ENCODE measurements around the gene CRY2.
A peak's percentile ranks its signal among the peaks of the same experiment; 100 is the strongest.

CRY2 gene

DNA sequence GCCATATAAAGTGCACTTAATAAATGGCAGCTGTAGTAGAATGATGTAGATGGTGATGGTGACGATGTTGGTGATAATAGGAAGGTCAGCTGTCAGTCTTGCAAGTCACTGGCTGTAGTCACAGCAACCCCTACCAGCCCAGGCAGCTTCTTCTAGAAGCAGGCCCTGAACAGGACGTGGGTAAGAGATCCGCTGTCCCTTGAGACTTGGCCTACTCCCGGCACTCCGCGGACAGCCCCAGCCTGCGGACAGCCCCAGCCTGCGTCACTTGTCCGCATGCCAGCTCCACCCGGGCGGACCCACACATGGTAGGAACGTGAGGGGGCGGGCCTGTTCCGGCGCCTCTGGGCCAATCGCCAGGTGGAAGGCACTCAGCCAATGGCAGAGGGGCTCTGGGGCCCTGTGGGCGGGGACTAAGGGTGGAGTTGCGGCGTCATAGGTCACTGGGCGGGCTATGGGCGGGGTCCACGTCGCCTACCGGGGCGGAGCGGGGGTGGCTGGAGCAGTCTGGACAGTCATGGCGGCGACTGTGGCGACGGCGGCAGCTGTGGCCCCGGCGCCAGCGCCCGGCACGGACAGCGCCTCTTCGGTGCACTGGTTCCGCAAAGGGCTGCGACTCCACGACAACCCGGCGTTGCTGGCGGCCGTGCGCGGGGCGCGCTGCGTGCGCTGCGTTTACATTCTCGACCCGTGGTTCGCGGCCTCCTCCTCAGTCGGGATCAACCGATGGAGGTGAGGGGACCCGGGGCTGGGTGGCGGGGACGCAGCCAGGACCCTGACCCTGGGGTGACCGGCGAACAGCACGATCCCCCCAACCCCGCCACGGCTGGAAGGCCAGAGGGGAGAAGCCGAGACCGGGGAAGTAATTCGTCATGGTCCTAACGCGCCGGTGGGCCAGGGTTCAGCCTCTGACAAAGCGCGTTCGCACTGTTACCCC lies at the start of gene CRY2:
TSS of gene CRY2 (plus strand) at position 502 of the 937 bp plus-strand sequence. CDS start at position 518, 16 bp downstream.
- Mint-ChIP-seq H3K36me3 (ENCODE audit: low read depth) (no peaks in the 10 kb centered on the region), H3K4me1 (ENCODE audit: low read depth) (peaks cover 39% of the 10 kb centered on the region), H3K27me3 (ENCODE audit: low read depth) (peaks cover 8% of the 10 kb centered on the region), H3K4me3 (peak within 1 kb of the TSS; percentile 87), H3K9me3 (no peaks in the 10 kb centered on the region), H3K27ac (peak within 1 kb of the TSS; percentile 91)
- peak; percentile 98 for DNase-seq (ENCODE audit: low spot score)

DNA sequence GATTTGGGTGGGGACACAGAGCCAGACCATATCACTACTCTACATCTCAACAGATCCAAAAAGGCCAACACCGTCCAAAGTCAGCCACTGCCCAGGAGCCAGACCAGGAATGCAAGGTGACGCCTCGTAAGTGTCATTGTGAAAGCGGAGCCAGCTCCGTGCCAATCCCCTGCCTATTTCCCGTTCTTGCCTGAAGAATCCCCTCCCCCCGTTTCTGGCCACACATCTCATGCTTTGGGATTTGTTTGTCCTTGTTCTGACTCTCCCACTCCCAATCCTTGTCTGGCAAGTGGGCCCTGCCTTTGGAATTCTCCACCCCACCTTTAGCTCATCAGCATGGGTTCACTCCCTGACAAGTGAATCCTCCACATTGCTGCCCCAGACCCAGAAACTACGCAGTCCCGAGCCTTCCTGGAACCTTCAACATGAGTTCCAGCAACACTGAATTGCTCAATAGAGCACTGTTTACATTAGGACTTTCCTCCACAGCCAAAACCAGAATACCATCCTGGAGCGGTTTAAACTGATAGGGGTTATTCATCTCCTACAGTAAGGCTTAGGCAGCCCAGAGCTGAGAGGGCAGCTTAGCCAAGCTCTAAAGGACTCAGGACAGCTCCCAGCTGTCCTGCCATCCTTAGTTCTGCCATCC lies 48.4 kb upstream of the CRY2 start:
- Mint-ChIP-seq H3K27me3 (ENCODE audit: low read depth) (no peaks in the 10 kb centered on the region), H3K9me3 (no peaks in the 10 kb centered on the region), H3K36me3 (ENCODE audit: low read depth) (no peaks in the 10 kb centered on the region), H3K4me1 (ENCODE audit: low read depth) (peaks cover 4% of the 10 kb centered on the region), H3K27ac (no peak overlapping the region), H3K4me3 (no peak overlapping the region)
- DNase-seq (ENCODE audit: low spot score): no peak

DNA sequence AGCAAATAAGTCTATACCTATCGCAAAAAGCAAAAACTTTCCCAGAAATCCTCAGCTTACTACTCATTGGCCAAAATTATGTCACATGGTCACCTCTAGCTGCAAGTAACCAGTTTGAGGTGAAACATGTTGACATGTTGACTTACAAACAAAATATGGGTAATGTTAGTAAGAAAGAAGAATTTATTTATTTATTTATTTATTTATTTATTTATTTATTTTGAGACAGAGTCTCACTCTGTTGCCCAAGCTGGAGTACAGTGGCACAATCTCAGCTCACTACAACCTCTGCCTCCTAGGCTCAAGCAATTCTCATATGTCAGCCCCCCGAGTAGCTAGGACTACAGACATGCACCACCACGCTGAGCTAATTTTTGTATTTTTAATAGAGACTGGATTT lies 47.7 kb upstream of the CRY2 start:
- Mint-ChIP-seq H3K27me3 (ENCODE audit: low read depth) (no peaks in the 10 kb centered on the region), H3K27ac (no peak overlapping the region), H3K36me3 (ENCODE audit: low read depth) (no peaks in the 10 kb centered on the region), H3K9me3 (no peaks in the 10 kb centered on the region), H3K4me3 (no peak overlapping the region), H3K4me1 (ENCODE audit: low read depth) (peaks cover 4% of the 10 kb centered on the region)
- DNase-seq (ENCODE audit: low spot score): no peak

DNA sequence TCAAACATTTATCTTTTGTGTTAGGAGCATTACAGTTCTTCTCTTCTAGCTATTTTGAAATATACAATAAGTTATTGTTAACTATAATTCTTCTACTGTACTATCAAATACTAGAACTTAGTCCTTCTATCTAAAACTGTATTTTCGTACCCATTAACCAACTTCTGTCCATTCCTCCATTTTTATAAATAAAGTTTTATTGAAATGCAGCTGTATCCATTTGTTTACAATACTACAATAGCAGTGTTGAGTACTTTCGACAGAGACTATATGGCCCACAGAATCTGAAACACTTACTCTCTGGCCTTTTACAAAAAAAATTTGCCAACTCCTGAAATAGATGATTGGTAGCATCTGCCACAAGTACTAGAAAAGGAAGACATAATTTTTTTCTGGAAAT lies 47.0 kb upstream of the CRY2 start:
- no peak overlapping the region for H3K27ac Mint-ChIP-seq
- H3K27me3 Mint-ChIP-seq (ENCODE audit: low read depth): no peaks in the 10 kb centered on the region
- H3K36me3 Mint-ChIP-seq (ENCODE audit: low read depth): no peaks in the 10 kb centered on the region
- no peaks in the 10 kb centered on the region for H3K9me3 Mint-ChIP-seq
- DNase-seq (ENCODE audit: low spot score): no peak
- H3K4me1 Mint-ChIP-seq (ENCODE audit: low read depth): peaks cover 4% of the 10 kb centered on the region
- H3K4me3 Mint-ChIP-seq: no peak overlapping the region

DNA sequence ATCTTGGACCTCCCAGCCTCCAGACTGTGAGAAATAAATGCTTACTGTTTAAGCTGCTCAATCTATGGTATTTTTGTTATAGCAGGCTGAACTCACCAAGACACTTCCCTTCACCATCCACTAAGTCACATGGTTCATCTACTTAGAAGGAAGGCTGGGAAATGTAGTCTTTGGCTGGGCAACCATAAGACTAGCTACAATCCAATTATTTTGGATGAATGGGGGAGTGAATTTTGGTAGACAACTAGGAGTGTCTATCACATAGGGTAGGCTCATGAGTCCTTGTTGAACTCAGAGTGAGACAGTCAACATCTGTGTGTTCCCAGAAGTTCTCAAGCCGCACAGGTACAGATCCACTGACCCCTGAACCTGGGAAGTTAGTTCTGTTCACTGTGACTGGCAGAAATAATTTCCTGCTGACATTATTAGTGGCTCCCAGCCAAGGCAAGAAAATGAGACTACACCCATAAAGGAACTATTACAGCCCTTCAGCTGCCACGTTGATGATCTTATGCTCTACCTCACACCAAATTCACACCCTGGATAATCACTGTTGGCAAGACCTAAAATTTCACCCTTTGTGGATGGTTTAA lies 45.5 kb upstream of the CRY2 start:
- Mint-ChIP-seq H3K36me3 (ENCODE audit: low read depth) (peaks cover 6% of the 10 kb centered on the region), H3K9me3 (no peaks in the 10 kb centered on the region), H3K4me1 (ENCODE audit: low read depth) (peaks cover 13% of the 10 kb centered on the region), H3K4me3 (no peak overlapping the region), H3K27me3 (ENCODE audit: low read depth) (no peaks in the 10 kb centered on the region), H3K27ac (no peak overlapping the region)
- no peak for DNase-seq (ENCODE audit: low spot score)

DNA sequence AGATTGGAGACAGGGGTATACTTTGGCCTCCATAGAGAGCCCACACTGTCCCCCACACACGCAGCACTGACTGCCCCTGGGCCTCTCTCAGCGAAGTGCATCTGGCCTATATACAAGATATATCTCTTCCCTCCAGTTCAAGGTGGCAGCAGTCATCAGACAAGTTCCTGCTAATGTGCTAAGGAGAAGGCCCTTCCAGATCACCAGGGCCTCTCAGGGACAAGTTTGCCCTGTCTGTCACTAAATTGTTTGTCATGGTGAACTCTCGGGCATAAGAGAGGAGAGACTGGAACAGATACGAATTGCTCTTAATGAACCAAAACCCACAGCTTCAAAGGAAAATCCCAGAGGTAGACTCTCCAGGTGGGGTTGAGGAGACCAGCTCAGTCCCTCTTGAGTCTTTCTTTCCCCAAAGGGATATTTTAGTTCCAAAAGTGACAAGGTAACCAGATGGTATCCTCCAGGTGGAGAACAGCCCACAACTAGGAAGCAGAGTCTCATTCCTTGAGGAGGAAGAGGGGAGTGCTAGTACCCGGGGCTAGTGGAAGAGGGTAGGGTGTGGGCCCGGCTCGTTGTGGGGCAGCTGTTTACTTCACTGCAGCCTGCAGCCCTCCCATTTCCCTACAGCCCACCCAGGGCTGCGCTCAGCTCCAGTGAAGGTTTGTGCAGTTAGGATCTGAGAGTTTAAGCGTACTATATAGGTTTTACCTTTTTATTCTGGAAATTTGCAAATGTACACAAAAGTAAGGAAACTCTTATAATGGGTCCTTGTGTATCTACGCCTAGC lies 44.6 kb upstream of the CRY2 start:
- Mint-ChIP-seq H3K27me3 (ENCODE audit: low read depth) (no peaks in the 10 kb centered on the region), H3K4me3 (no peak overlapping the region), H3K4me1 (ENCODE audit: low read depth) (peaks cover 22% of the 10 kb centered on the region), H3K36me3 (ENCODE audit: low read depth) (peaks cover 10% of the 10 kb centered on the region), H3K27ac (no peak overlapping the region), H3K9me3 (no peaks in the 10 kb centered on the region)
- no peak for DNase-seq (ENCODE audit: low spot score)

DNA sequence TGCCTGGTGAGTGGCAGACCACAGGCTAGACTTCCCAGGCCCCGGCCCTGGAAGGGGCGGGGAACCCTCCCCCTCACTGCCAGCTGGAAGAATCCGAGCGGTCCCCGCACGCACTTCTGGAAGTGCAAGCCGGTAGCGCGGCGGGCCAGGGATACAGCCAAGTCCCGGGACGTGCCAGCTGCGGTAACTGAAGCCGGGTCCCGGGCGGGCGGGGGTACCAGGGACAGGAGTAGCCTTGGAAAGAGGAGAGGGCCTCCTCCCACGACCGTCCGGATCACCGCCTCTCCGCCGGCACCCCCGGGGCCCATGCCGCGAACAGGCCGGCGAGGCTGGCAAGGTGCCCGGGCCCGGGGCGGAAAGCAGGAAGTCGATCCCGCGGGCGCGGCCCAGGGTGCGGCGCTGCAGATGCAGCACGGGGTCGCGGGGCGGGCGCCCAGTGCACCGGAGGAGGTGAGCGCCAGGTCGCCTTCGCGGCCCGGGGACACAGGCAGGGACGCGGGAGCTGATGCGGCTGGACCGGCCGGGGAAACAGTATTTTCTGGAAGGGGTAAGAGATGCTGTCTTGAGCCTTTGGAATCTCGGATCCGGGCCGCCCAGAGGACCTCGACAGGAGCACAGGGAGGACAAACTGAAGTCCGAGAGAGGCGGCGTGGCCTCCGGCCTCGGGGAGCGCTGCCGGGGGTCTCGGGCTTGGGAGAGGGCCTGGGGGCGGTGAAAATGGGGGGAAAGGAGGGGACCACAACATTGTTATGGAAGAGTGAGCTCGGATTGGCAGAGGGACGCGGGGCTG lies 43.1 kb upstream of the CRY2 start:
- Mint-ChIP-seq H3K36me3 (ENCODE audit: low read depth) (peaks cover 18% of the 10 kb centered on the region), H3K27me3 (ENCODE audit: low read depth) (no peaks in the 10 kb centered on the region), H3K27ac (peak overlapping the region; percentile 89), H3K9me3 (no peaks in the 10 kb centered on the region), H3K4me3 (peak overlapping the region; percentile 94), H3K4me1 (ENCODE audit: low read depth) (peaks cover 28% of the 10 kb centered on the region)
- DNase-seq (ENCODE audit: low spot score): peak; percentile 55

DNA sequence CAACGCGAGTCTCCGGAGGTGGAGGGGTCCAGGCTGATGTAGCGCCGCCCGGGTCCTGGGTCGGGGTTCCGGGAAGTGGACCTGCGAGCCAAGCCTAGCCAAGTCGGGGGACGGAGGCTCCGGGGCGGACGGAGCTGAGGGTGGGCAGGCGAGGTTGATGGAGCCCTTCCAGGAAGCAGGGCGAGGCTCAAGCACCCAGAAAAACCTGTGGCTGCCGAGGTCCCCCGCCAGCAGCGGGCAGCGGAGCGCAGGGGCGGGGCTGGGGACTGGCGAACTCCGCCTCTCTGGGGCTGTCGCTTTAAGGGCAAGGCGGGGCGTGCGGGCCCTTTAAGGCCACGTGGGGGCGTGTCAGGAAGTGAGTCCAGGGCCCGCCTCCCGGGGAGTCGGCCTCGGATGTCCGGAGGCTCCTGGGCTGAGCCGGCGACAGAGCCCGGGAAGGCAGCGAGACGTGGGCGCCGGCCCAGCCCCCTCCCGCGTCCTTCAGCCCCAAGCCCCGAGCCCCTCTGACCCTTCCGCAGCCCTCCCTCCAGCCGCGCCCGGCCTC lies 42.4 kb upstream of the CRY2 start, which contains the start of gene SLC35C1:
TSS of gene SLC35C1 (plus strand) at position 389 of the 544 bp plus-strand sequence. CDS start 653 bp downstream, outside the sequence.
- Mint-ChIP-seq H3K9me3 (no peaks in the 10 kb centered on the region), H3K4me3 (peak within 1 kb of the TSS; percentile 94), H3K27me3 (ENCODE audit: low read depth) (no peaks in the 10 kb centered on the region), H3K27ac (peak within 1 kb of the TSS; percentile 89), H3K4me1 (ENCODE audit: low read depth) (peaks cover 34% of the 10 kb centered on the region), H3K36me3 (ENCODE audit: low read depth) (peaks cover 24% of the 10 kb centered on the region)
- peak; percentile 95 for DNase-seq (ENCODE audit: low spot score)

DNA sequence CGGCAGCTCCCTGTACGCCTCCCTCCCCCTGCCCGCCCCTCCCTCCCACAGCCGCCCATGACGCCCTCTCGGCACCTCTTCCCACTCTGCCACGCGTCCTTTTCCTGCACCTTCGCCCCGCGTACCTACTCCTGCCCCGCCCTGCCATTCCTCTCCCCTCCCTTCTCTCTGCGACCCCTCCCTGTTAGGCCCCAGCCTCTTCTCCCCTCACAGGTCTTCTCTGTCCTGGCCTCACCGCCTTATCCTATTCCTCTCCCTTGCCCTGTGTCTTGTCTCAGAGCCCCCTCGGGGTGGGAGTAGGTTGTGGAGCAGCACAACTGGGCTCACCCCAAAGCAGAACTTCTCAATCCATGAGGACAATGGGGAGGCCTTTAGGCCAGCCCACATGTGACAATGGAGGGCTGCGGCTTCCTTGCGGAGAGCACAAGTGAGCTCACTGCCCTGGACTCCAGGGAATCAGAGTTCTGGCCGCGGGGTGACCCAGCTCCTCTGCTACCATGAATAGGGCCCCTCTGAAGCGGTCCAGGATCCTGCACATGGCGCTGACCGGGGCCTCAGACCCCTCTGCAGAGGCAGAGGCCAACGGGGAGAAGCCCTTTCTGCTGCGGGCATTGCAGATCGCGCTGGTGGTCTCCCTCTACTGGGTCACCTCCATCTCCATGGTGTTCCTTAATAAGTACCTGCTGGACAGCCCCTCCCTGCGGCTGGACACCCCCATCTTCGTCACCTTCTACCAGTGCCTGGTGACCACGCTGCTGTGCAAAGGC lies 41.8 kb upstream of the CRY2 start:
- H3K27ac Mint-ChIP-seq: peak overlapping the region; percentile 84
- peak overlapping the region; percentile 94 for H3K4me3 Mint-ChIP-seq
- no peaks in the 10 kb centered on the region for H3K9me3 Mint-ChIP-seq
- H3K27me3 Mint-ChIP-seq (ENCODE audit: low read depth): no peaks in the 10 kb centered on the region
- peaks cover 28% of the 10 kb centered on the region for H3K36me3 Mint-ChIP-seq (ENCODE audit: low read depth)
- H3K4me1 Mint-ChIP-seq (ENCODE audit: low read depth): peaks cover 39% of the 10 kb centered on the region
- DNase-seq (ENCODE audit: low spot score): peak; percentile 12

DNA sequence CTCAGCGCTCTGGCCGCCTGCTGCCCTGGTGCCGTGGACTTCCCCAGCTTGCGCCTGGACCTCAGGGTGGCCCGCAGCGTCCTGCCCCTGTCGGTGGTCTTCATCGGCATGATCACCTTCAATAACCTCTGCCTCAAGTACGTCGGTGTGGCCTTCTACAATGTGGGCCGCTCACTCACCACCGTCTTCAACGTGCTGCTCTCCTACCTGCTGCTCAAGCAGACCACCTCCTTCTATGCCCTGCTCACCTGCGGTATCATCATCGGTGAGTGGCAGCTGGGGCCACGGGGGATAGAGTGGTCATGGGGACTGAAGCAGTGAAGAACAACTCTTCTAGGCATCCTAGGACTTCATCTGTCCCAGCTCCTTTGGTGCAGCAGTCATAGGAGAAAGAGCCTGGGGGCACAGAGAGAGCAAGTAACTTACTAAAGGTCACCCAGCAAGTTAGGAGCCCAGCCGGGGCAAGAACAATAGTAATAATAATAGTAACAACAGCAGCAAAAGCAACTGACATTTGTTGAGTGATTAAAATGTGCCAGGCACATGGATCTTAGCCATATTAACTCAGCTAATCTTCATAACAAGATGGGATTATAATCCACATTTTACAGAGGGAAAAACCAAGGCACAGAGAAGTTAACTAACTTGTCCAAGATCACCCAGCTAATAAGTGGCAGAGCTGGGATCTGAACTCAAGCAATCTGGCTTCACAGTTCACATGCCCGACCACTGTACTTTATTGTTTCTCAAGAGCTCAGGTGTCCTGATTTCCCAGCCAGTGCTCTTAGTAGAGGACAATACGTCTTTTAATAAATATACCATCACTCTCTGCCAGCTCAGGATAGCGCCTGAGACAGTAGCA lies 41.0 kb upstream of the CRY2 start:
- no peaks in the 10 kb centered on the region for H3K9me3 Mint-ChIP-seq
- H3K27me3 Mint-ChIP-seq (ENCODE audit: low read depth): no peaks in the 10 kb centered on the region
- H3K4me3 Mint-ChIP-seq: peak overlapping the region; percentile 94
- H3K27ac Mint-ChIP-seq: peak overlapping the region; percentile 82
- no peak for DNase-seq (ENCODE audit: low spot score)
- H3K36me3 Mint-ChIP-seq (ENCODE audit: low read depth): peaks cover 33% of the 10 kb centered on the region
- peaks cover 39% of the 10 kb centered on the region for H3K4me1 Mint-ChIP-seq (ENCODE audit: low read depth)

DNA sequence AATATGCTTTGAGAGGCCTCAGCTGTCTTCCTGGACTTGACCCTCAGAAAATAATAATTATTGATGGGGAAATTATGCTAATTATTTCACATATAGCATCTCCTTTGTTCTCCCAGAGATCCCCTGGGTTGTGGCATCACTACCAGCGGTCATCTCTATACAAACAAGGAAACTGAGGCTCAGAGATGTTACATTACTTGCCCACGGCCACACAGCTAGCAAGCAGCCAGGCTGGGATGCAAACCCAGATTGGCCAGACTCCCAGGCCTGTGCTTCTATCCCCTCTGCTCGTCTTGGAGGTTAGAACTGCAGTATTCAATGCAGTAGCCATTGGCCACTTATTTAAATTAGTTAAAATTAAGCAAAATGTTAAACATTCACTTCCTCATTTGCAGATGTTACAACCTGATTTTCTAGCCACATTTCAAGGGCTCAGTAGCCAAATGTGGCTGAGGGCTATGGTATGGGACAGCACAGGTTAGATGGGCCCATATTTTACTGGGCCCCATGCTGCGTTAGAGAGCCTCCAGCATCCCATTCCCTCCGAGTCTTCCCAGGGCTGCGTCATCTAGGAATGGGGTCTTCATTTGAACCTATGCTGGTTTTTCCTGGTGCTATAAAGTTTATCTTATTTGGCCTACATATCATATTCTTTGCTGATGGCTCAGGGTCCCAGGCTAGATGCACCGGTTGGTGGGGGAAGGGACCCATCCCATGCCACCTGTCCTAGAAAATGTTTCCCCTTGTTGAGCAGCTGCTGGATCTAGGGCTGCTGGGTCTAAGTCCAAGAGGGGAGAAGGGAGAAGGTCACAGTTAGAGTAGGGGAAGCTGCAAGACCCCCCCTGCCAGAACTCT lies 40.1 kb upstream of the CRY2 start:
- Mint-ChIP-seq H3K9me3 (no peaks in the 10 kb centered on the region), H3K36me3 (ENCODE audit: low read depth) (peaks cover 33% of the 10 kb centered on the region), H3K27ac (no peak overlapping the region), H3K4me3 (peak overlapping the region; percentile 94), H3K4me1 (ENCODE audit: low read depth) (peaks cover 36% of the 10 kb centered on the region), H3K27me3 (ENCODE audit: low read depth) (no peaks in the 10 kb centered on the region)
- no peak for DNase-seq (ENCODE audit: low spot score)
